ENCODE measurements around the gene FOXO3. TPM values are rescaled to one million over a fixed set of nuclear protein-coding genes. Genes with fewer than 3 reads are reported as not detected.

FOXO3 gene
- total RNA-seq, 1 experiment from 2014 or later = 22.1 TPM

DNA sequence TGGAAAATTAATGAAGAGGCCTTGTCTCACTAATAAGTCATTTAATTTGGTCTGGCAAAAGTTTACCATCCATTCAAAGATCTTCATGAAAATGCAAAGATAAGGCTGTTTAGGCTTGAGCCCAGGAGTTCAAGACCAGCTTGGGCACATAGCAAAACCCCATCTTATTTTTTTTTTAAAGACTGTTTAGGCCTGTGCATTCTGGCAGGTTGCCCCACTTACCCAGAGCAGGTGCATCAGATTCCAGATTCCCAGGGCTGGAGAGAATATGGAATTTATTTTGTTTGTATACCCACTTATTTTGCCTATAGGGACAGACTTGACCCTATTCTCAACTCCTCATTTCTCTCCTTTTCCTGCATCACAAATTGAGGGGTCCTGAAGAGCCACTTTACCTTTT, 5.7 kb downstream of the FOXO3 start:
- no peak overlapping the region for H2BK20ac ChIP-seq (ENCODE audit: low read depth, low read length, poor library complexity, severe bottlenecking)
- H3T11ph ChIP-seq (ENCODE audit: low read length) = no peak overlapping the region
- H4K8ac ChIP-seq (replicated peaks; ENCODE audit: insufficient read length, low read depth, low read length) = no peak overlapping the region
- no peak overlapping the region for H4K91ac ChIP-seq (ENCODE audit: insufficient read length, low read depth, low read length)
- H3K9ac ChIP-seq (ENCODE audit: extremely low read depth, insufficient read length, low read length) = no peak overlapping the region
- H3K9me3 Mint-ChIP-seq = peaks cover 0 to 2% of the 10 kb centered on the region in 2 experiments; a peak in 2 of 5 replicates
- no peaks in the 10 kb centered on the region for H3K4me1 ChIP-seq (ENCODE audit: insufficient read depth, low read length)
- TF ChIP-seq, protein P1, sequence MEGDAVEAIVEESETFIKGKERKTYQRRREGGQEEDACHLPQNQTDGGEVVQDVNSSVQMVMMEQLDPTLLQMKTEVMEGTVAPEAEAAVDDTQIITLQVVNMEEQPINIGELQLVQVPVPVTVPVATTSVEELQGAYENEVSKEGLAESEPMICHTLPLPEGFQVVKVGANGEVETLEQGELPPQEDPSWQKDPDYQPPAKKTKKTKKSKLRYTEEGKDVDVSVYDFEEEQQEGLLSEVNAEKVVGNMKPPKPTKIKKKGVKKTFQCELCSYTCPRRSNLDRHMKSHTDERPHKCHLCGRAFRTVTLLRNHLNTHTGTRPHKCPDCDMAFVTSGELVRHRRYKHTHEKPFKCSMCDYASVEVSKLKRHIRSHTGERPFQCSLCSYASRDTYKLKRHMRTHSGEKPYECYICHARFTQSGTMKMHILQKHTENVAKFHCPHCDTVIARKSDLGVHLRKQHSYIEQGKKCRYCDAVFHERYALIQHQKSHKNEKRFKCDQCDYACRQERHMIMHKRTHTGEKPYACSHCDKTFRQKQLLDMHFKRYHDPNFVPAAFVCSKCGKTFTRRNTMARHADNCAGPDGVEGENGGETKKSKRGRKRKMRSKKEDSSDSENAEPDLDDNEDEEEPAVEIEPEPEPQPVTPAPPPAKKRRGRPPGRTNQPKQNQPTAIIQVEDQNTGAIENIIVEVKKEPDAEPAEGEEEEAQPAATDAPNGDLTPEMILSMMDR (conservative IDR thresholded peaks at IDR 0.05) = no peak
- no peak overlapping the region for H3K27ac Mint-ChIP-seq
- H3K4me1 Mint-ChIP-seq = peaks cover 30 to 32% of the 10 kb centered on the region in 2 experiments
- no peak overlapping the region for H3K4me3 Mint-ChIP-seq
- no peak overlapping the region for H3K27ac ChIP-seq (ENCODE audit: insufficient read length, low read depth, low read length)
- no peak overlapping the region for H3K4ac ChIP-seq (ENCODE audit: low read depth, low read length)
- H3K23me2 ChIP-seq (ENCODE audit: insufficient read length, low read depth, low read length, poor library complexity, severe bottlenecking) = peaks cover 10% of the 10 kb centered on the region
- H2AFZ ChIP-seq (ENCODE audit: low read length) = no peak overlapping the region
- no peaks in the 10 kb centered on the region for H3K9me3 ChIP-seq (ENCODE audit: control insufficient read depth, low read depth, low read length)
- H2BK12ac ChIP-seq (ENCODE audit: insufficient read length, low read depth, low read length) = no peak overlapping the region
- H2BK15ac ChIP-seq (ENCODE audit: low read depth, low read length) = no peak overlapping the region
- H3K27me3 ChIP-seq (ENCODE audit: insufficient read depth, low read length) = peaks cover 3% of the 10 kb centered on the region; the same call in 1 of the 2 replicates
- H2AK5ac ChIP-seq (ENCODE audit: insufficient read length, low read length) = no peak overlapping the region
- H4K5ac ChIP-seq (ENCODE audit: insufficient read length, low read depth, low read length) = no peak overlapping the region
- peaks cover 5% of the 10 kb centered on the region for H3K79me1 ChIP-seq (ENCODE audit: insufficient read depth, low read depth, low read length, poor library complexity, severe bottlenecking)
- no peak overlapping the region for H2BK120ac ChIP-seq (ENCODE audit: low read depth, low read length, poor library complexity, severe bottlenecking)
- peaks cover 17 to 30% (median 20%) of the 10 kb centered on the region in 3 experiments; a peak in 6 of 7 replicates for H3K36me3 Mint-ChIP-seq (ENCODE audit: insufficient read depth in 1 of 3, low read depth in 3 of 3)
- no peak overlapping the region for H3K56ac ChIP-seq (ENCODE audit: insufficient read length, low read depth, low read length)
- no peak overlapping the region for H3K23ac ChIP-seq (ENCODE audit: insufficient read length, low read depth, low read length)
- peaks cover 15% of the 10 kb centered on the region; the same call in 1 of the 2 replicates for H3K79me2 ChIP-seq (ENCODE audit: insufficient read depth, low read length)
- H4K20me1 ChIP-seq (ENCODE audit: control insufficient read depth, insufficient read depth, insufficient read length) = no peaks in the 10 kb centered on the region
- H2BK5ac ChIP-seq (ENCODE audit: insufficient read length, low read length) = no peak overlapping the region
- H3K14ac ChIP-seq (ENCODE audit: insufficient read depth, low read length) = no peak overlapping the region
- no peak overlapping the region for H3K18ac ChIP-seq (ENCODE audit: insufficient read length, low read depth, low read length)
- no peak for DNase-seq
- H3K27me3 Mint-ChIP-seq (ENCODE audit: low read depth) = peaks cover 40% of the 10 kb centered on the region
- no peak overlapping the region for H3K4me2 ChIP-seq (ENCODE audit: insufficient read depth, insufficient read length, low read length)
